HG03045 (cell line): Measurements from ENCODE around the gene CACNG4.

Source experiments
- ATAC-seq: cut with Tn5 transposase; IDR thresholded peaks from one replicate; pipeline ENCODE4 v1.9.1; 2021; ENCODE audit warnings: mild to moderate bottlenecking, moderate library complexity; ENCODE audit not compliant: unreplicated experiment

Gene CACNG4

GRCh38 chr17:66963909-66964771 is at the start of gene CACNG4:
TSS of gene CACNG4 (plus strand) at chr17:66964707. CDS start at chr17:66964912, 205 bp downstream.
- ATAC-seq, result no peak

- no peak for ATAC-seq
These were observed 49.3 kb upstream of the CACNG4 start for GRCh38 chr17:66915204-66915611.

DNA sequence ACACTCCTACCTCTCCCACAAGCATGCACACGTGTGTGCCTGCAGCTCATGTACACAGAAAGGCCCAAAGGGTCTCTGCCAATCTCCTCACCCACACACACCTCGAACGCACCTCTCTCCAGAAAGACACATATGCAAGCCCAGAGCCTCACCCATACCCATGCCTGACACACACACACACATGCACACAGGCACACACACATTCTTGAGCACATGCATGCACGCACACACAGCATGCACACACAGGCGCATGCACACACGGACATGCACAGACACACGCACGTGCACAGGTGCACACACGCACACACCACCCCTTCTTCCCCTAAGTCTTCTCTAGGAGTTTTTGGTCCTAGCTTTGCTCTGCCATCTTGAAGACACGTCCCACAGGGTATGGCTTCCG is 48.7 kb upstream of the CACNG4 start:
- no peak for ATAC-seq

DNA sequence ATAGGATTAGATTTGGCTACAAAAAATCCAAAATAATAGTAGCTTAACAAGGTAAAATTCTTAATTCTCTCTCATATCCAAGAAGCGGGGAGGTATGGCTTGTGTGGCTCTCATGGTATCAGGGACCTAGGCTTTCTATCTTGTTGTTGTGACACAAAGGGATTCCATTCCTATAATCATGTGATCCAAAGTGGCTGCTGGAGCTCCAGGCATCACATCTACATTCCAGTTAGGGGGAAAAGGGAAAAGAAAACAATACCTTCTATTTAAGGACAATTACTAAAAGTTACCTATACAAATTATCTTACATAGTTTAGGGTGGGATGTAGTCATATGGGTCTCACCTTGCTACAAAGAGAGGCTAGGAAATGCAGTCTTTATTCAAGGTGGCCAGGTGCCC is 47.6 kb upstream of the CACNG4 start:
- no peak for ATAC-seq

DNA sequence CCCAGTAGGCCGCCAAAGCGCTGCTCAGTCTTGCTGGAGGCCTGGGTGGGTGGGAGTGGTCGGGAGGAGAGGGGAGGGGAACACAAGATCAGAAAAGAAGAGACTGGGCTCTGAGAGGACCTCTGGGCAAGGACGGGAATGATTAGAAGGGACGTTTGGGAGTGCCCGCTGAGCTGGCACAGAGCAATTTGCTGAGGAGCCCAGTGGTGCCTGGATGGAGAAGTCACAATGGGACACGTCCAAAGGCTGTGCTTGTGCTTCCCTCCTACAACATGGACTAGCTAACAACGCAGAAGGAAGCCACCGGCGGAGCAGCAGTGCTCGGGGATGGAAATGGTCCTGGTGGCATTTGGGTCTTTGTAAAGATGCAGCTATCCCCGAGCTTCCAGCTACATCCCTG is 45.6 kb upstream of the CACNG4 start:
- ATAC-seq, result no peak

GRCh38 chr17:66920435-66920834 is 44.1 kb upstream of the CACNG4 start:
- ATAC-seq, result no peak

DNA sequence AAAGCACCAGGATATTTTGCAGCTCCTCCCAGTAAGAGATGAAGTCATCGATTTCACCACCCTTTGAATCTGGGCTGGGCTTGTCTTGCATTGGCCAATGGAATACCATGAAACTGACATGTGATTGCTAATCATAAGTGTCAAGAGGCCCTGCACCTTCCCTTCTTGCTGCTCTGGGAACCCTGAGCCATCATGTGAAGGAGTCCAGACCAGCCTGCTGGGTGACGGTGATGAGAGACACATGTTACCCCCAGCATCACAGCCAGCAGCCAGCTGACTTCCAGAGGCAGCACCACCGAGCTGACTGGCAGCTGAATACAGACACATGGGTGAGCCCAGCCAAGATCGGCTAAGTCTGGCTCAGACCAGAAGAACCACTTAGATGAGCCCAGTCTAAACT is 43.6 kb upstream of the CACNG4 start:
- no peak for ATAC-seq

DNA sequence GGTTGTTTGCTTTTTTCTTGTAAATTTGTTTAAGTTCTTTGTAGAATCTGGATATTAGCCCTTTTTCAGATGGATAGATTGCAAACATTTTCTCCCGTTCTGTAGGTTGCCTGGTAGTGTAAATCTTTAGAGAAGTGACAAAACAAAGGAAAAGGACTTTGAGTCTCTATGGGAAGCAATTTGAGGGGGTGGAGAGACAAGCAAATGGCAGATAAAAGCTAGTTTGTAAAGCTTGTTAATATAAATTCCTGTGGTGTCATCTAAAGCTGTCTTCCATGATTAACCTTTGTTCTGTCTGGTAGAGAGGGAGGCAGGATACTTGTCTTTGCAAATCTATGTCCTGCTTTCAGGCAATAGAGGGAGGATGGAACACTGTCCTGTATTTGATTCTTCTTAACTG is 40.6 kb upstream of the CACNG4 start:
- no peak for ATAC-seq

DNA sequence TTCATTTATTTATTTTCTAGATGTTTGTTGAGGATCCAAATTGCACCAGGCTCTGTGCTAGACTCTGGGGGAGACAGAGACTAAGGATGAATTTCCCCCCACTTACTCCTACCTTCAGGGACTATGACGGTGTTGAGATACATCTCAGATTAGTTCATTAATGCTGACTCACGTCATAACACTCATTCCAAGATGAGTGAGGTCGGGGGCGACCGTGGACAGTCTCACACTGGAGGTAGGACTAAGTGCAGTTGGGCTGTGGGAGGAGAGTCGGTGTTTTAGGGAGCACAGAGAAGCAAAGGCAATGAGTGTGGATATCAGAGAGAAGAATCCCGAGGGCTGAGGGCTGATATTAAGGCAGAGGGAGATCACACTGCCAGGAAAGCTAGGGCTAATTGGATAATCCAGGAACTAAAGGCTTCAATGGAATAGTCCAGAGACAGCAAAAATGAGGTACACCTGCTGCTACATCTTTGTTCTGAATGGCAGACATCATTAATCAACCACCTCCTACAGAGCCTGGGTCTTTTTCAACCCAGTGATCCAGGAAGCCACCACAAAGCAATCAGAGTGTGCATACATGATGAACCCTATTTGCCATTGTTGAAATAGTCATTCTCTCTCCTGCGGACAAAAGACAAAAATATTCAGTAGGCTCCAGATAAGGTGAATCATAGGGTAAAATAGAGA is 38.6 kb upstream of the CACNG4 start:
- no peak for ATAC-seq

GRCh38 chr17:66928949-66929348 is 35.6 kb upstream of the CACNG4 start:
- ATAC-seq, result no peak

DNA sequence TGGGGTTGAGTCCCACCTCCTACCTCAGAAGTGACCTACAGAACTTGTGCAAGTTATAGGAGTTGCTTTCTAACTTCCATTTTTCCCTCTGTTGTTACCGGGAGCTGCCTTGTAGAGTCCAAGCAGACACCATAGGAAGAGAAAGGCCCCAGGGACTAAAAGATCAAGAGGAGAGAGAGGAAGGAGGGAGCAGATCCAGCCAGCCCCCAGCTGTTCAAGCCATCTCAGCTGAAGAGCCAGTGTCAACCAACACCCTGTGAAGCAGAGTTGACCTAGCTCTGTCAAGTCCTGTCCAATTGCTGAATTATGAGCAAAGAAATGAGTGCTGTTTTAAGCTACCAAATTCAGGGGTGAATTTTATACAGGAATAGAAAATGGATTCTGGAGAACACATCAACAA is 34.9 kb upstream of the CACNG4 start:
- ATAC-seq, result no peak

GRCh38 chr17:66930933-66931332 is 33.6 kb upstream of the CACNG4 start:
- ATAC-seq, result no peak

DNA sequence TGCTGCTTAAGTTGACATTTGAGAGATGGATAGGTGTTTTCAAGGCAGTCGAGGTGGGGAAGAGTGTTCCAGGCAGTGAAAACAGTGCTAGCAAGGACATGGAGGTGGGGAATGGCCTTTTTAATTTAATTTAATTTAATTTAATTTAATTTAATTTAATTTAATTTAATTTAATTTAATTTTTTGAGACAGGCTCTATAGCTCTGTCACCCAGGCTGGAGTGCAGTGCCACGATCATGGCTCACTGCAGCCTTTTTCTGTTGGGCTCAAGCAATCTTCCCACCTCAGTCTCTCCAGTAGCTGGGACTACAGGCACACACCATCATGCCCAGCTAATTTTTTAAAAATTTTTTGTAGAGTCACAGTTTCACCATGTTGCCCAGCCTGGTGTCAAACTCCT is 32.2 kb upstream of the CACNG4 start:
- ATAC-seq, result no peak

DNA sequence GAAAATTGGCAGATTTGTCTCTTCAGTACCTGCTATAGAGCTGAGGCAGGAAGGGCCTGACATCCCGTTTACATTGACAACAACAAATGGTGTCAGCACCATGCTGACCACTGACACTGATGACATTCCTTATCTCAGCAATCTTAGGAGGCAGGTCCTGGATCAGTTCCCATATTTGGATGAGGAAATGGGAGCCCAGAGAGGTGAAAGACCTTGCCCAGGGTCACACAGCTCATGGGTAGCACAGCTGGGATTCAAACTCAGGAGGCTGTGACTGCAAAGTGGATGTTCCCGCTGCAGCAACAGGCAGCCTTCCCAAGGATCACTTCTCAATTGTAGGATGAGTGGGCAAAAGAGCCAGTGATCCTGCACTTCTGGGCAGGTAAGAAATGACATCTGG is 30.5 kb upstream of the CACNG4 start:
- no peak for ATAC-seq

GRCh38 chr17:66935717-66936116 is 28.8 kb upstream of the CACNG4 start:
- no peak for ATAC-seq

DNA sequence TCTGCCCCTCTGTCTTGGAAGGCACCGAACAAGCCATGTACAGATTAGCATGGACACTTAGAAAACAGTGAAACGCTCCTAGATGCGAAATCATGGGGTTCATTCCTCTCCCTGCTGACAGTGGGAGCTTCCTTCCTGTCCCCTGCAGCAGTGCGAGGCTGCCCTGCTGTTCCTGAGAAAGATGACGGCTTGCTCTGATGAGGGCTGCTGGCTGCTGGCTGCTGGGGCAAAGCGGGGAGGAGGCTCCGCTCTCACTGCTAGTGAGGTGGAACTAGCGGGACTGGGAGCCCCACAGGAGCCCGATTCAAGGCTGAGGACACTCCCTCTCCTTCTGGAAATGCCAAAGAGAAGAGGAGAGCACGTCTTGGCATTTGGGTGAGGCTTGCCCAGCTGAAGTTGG is 25.9 kb upstream of the CACNG4 start:
- no peak for ATAC-seq

DNA sequence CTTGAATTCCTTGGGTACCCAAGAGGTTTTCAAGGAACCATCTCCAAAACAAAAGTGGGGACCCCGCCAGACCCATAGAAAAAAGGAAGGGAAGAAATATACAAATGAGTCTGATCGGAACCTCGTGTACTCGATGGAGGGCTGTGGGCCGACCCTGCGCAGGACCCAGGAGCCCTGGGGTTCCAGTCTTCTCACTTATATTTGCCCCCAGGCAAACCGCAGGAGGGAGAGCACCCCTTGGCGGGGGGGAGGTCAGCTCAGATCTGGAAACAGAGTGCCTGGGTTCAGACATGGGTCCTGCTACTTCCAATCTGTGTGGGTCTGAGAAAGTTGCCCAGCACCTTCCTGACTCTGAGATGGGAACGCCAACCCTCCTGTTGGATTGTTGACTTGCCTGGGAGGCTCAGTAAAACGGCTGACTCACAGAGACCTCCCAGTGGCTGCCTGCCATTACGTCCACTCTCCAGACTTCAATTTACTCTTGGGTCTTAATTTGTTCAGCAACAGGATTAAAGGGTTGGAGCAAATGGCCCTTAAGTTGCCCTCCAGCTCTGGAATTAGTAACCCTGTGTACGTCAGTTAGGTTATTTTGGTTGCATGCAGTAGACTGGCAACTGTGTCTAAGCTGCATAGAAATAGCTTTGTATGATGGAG is 24.9 kb upstream of the CACNG4 start:
- no peak for ATAC-seq

DNA sequence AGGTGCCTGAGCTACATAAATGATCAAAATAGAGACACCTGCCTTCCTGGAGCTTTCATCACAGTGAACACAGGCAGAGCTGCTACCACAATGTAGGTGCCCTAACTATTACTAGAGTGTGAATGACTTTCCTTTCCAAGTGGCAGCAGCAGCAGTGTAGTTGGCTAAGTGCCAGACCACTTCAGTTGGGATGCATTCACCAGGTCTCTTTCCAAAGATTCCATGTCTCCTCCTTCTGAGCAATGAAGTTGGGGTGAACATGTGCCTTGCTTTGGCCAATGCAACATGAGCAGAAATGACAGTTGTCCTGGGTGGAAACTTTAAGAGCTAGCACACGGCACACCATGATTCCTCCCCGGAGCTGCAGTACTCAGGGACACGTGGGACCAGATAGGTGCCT is 23.3 kb upstream of the CACNG4 start:
- no peak for ATAC-seq

GRCh38 chr17:66941773-66942450 is 22.6 kb upstream of the CACNG4 start:
- ATAC-seq, result no peak

DNA sequence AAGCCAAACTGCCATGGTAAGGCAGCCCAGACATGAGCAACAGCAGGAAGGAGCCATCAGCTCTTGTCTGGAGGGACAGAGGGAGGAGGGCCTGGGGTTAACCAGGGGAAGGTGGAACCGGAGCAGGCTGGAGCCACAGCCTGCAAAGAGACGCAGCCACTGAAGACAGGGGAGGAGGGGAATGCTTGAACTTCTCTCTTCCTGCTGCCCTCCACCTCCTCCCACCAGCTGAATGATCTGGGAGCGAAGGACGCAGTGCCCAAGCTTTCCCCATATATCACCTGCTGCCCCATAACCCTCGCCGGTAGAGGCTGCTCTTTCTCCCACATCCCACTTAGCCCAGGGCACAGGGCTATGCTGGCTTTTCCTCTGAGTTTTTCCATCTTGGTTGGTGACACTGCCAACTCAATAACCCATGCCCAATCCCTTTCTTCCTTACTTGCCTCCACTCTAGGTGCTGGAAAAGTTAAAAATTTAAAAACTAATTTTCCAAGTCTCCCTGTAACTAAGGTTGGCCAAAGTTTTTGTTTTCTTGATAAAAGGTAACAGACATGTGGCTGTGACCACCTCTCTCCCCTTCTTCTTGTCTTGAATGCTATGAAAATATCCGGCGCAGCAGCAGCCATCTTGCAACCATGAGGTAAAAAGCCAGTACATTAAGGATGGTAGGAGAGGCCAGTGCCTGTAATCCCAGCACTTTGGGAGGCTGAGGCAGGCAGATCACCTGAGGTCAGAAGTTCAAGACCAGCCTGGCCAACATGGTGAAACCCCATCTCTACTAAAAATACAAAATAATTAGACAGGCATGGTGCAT is 21.8 kb upstream of the CACNG4 start:
- no peak for ATAC-seq
